NCI-H128 (cell line): ENCODE data around the gene SVOP.
A peak's percentile ranks its signal among the peaks of the same experiment; 100 is the strongest.

ENCODE experiments used
- DNase-seq: peaks from one replicate; lab custom pipeline; 2025; ENCODE audit not compliant: unreplicated experiment; lab: John Stamatoyannopoulos, UW

SVOP gene

GRCh38 chr12:108980831-108981618 lies 39.8 kb downstream of the SVOP start:
- no peak for DNase-seq

GRCh38 chr12:108977360-108977759 lies 43.5 kb downstream of the SVOP start:
- DNase-seq, result no peak

GRCh38 chr12:108975024-108975593 lies 45.8 kb downstream of the SVOP start:
- DNase-seq, result no peak

DNA sequence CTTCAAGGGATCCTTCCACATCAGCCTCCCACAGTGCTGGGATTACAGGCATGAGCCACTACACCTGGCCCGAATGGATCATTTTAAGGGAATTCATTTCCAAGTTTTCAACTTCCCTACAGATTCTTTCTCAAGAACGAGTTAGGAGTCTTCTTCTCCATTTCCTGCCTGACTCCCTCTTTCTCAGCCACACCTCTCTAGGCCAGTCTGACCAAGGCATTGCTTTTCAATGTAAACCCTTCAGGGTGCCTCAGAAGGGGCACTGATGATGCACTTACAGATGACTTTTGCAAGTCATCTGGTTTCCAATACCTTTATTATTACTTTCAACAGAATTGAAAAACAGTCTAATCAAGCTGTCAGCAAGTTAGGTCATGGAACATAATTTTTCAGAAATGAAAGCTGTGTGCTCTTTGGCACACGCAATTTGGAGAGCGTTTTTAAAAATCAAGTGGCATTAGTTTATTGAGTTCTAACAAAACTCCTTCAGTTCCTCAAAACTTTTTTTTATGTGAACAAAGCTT lies 47.2 kb downstream of the SVOP start:
- no peak for DNase-seq

- DNase-seq, result no peak
These were observed 48.5 kb downstream of the SVOP start for GRCh38 chr12:108972358-108972757.

GRCh38 chr12:108969622-108970021 lies 51.2 kb downstream of the SVOP start:
- DNase-seq, result no peak

DNA sequence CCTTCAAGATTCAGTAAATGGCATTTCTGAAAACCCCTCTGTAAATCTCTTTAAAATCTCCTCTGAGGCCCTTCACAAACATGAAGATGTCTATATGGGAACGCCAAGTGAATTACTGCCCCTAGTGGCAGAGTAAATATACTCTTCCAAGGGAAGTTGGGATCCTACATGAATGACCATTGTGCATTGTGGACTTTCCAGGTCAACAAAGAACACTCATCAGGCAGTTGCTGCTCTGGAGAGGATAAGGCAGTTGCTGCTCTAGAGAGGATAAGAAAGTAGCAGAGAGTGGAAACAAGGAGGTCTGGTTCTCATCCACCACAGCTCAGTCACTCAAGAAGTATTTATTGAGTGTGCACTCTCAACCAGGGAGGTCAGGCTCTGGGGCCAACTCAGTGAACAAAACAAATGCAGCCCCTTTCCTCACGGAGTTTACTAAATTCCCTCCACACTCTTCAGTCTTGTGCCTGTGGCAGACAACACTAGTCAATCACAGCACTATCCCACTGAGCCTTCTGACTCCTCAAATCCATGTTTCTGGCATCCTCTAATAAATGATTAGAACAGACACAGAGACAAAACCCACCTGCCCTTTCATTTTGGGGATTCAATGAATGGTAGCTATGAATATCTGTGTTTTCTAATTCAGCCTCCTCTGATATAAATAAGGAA lies 52.9 kb downstream of the SVOP start:
- DNase-seq, result no peak

DNA sequence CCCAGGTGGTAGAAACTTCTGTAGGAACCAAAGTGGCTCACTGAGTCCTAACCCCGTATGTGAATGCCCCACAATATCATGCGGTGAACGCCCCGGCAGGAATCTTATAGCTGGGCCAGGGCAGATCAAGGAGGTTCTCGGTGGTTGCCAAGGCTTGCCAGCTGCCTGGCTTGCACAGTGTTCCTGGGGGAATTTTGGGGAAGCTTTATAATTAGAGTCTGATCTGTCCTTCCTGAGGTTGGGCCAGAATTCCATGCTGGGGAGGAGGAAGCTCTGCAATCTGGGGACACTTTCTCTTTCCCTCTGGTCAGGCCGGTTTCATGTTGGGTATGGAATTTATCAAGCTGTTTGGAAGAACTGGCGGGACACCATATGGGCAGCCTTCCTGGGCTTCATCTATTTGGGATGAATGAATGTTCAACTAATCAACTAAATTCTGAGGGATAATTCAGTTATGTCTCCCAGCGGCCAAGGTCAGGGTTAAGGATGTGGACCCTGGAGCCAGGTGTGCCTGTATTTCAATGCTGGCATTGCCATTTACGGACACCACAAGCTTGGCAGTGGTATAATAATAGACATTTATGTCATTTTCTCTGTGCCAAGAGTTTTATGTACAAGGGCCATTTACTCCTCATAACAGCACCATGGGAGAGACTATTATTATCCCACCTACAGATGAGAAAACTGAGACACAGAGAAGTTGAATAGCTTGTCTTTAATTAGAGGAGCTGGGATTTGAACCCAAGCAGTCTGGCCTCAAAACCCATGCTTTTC lies 54.3 kb downstream of the SVOP start:
- DNase-seq, result no peak

GRCh38 chr12:108965886-108966285 lies 55.0 kb downstream of the SVOP start:
- no peak for DNase-seq

GRCh38 chr12:108964371-108965352 lies 56.2 kb downstream of the SVOP start:
- no peak for DNase-seq

DNA sequence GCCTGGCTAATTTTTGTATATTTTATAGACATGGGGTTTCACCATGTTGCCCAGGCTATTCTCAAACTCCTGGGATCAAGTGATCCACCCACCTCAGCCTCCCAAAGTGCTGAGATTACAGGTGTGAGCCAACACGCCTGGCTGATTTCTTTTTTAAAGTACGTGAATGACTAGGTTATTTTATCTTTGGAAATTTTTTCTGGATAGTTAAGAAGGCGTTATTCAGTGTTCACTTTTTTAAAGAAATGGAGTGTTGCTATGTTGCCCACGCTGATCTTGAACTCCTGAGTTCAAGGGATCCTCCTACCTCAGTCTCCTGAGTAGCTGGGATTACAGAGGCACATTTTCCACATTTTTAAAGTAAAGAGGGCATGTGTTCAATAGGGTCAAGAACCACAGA lies 58.6 kb downstream of the SVOP start:
- DNase-seq, result no peak

DNA sequence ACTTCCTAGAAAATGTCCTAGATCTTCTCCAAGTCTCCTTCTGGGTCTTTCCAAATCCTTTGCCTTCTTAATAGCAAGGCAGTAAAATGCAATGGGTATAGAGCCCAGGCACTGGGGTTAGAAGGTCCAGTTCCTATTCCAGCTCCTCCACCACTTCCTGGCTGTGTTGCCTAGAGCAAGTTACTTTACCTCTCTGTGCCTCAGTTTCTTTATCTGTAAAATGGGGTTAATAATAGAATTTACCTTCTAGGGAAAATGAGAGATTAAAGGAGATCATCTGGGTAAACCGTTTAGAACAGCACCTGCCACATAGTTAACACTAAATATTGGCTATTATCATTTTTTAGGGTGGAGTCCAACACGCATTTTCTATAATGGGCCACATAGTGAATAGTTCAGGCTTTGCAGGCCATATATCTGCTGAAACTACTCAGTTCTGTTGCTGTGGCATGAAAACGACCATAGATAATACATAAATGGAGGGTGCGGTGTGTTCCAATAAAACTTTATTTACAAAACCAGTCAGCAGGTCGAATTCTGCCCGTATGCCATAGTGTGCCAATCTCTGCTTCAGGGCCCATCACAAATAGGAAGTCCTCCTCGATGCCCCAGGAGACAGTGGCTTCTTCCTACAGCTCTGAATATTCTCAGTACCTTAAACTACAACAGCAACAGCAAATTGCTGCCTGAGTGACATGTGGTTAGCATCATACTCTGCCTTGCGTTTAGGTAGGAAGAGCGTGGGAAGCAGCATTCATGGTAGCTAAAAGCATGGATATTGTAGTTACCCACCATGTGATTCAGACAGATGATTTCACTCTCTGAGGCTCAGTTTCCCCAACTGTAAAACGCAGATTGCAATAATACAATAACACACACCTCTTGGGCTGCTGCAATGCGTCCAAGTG lies 60.9 kb downstream of the SVOP start:
- no peak for DNase-seq

- DNase-seq, result peak; percentile 22
These were observed 65.5 kb downstream of the SVOP start for GRCh38 chr12:108955225-108955835.

- DNase-seq, result peak; percentile 61
These were observed 69.7 kb downstream of the SVOP start for GRCh38 chr12:108950991-108951739.

DNA sequence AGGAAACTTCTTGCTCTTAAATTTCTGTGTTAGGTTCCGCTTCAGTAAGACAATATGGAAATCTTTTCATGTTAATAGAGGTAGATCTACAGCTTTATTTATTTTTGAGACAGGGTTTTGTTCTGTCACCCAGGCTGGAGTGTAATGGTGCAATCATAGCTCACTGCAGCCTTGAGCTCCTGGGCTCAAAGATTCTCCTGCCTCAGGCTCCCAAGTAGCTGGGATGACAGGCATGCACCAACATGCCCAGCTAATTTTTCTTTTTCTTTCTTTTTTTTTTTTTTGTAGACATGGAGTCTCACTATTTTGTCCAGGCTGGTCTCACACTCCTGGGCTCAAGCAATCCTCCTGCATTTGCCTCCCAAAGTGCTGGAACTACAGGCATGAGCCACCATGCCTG lies 70.9 kb downstream of the SVOP start:
- no peak for DNase-seq

- no peak for DNase-seq
These were observed 72.5 kb downstream of the SVOP start for GRCh38 chr12:108948367-108948766.

- DNase-seq, result no peak
These were observed 73.8 kb downstream of the SVOP start for GRCh38 chr12:108947097-108947496.

- DNase-seq, result no peak
These were observed 80.7 kb downstream of the SVOP start for GRCh38 chr12:108940138-108940537.
